GM12875 (cell line): ENCODE results near the gene AKAP7.

Experiments used
- H3K4me3 ChIP-seq: one replicate; pipeline ENCODE4 v1.5.1; 2011; ENCODE audit warnings: low read depth, low read length, control low read depth
- CTCF ChIP-seq: IDR thresholded peaks from 2 replicates; pipeline ENCODE4 v1.5.1; 2011; ENCODE audit warnings: low read depth, mild to moderate bottlenecking, control low read depth, inconsistent platforms, low read length, moderate library complexity, borderline replicate concordance; ENCODE audit not compliant: insufficient read depth

Gene AKAP7

DNA sequence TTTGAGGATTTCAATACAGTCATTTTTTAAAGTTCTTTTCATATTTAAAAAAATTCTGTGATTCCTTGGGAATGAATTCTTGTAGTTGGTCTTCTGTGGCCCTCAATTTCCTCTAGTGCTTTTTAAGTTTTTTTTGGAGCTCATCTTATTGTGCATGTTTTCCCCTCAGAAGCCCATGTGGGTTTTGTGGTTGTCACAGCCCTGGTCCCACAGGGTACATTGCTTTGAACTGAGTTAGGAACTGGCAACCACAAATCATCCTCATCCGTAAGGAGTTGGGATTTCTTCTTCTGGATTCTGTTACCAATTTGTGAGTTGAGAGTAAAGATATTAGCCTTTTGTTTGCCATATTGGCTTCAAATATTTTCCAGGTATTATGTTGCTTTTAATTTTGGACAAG is 89.9 kb downstream of the AKAP7 start:
- no peak for TF ChIP-seq CTCF

GRCh38 chr6:131225959-131226358 is 90.7 kb downstream of the AKAP7 start:
- H3K4me3 ChIP-seq = no peak overlapping the region
- TF ChIP-seq CTCF = no peak

More for the DNA sequence above, 89.9 kb downstream of the AKAP7 start:
- H3K4me3 ChIP-seq = no peak overlapping the region

- no peak for TF ChIP-seq CTCF
- no peak overlapping the region for H3K4me3 ChIP-seq
These were observed 91.3 kb downstream of the AKAP7 start for GRCh38 chr6:131226459-131227157.

DNA sequence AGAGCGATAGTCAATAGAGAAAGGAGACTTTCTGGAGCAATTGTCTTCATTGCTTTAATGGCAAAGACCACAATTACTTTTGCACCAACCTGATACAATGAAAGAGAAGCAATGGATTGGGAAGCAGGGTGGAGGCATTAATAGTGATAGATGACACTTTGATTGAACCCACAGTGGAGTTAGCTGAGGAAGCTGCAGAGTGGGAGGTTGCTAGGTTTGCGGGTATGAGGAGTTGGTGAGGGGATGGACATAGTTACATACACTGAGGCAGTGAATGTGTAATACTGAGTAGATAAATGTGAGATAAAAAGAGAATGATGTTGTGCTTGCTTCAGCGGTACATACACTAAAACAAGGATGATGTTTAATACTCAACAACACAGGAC is 91.9 kb downstream of the AKAP7 start:
- no peak overlapping the region for H3K4me3 ChIP-seq
- TF ChIP-seq CTCF = no peak

- H3K4me3 ChIP-seq = no peak overlapping the region
- no peak for TF ChIP-seq CTCF
These were observed 95.8 kb downstream of the AKAP7 start for GRCh38 chr6:131231103-131231502.

DNA sequence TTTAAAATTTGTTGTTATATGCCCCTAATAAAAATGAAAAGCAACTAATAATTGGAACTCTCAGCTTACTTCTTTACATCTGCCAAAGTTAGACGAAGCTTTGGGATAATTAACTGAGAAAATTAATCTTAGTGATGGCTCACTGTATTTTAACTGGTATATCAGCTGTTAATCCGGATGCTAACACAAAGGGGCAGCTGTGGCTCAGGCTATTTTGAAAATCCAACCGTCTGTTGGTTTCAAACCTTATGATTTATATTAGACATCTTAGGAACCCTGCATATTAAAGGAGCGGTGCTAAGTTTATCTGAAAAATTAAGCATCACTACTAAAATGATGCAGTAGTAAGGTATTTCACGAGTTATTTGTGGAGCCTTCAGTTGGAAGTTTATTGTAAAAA is 96.6 kb downstream of the AKAP7 start:
- H3K4me3 ChIP-seq = no peak overlapping the region
- no peak for TF ChIP-seq CTCF

GRCh38 chr6:131244942-131245341 is 109.7 kb downstream of the AKAP7 start:
- no peak overlapping the region for H3K4me3 ChIP-seq
- no peak for TF ChIP-seq CTCF
